Stimulated activated CD4-positive, alpha-beta T cell treated with anti-CD3 and anti-CD28 coated beads, Interleukin-2, amount 100 ng/mL, for 24 hours (primary cell): ENCODE measurements around the gene STEAP3.
A peak's percentile ranks its signal among the peaks of the same experiment; 100 is the strongest.

Source experiments
- DNase-seq, 2 donors: peaks; one replicate each; pipeline ENCODE4 v3.0.0-alpha.2; 2020

The STEAP3 gene

GRCh38 chr2:119223521-119224390 is at the start of gene STEAP3:
TSS of gene STEAP3 (plus strand) at chr2:119223834. CDS start at chr2:119231013, 7,179 bp downstream.
- DNase-seq, result peak in 1 of 2 donors; percentile 12

GRCh38 chr2:119174216-119174992 is 49.2 kb upstream of the STEAP3 start:
- peak; percentile 69 to 71 for DNase-seq

DNA sequence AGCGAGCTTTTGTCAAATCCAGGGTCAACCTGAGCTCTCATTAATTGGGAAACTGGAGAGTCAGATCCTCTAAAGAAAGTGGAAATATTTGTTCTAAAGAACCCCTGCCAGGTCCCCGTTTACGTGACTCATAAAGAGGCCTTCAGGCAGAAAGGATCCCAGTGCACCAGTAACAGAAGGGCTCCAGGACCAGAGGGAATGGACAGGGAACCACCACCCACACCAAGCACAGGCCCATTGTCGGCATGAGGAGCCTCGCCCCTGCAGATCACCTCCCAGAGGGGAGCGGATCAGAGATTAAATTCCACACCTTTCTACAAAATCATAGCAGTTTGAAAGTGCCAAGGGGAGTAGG is 48.7 kb upstream of the STEAP3 start:
- no peak for DNase-seq

DNA sequence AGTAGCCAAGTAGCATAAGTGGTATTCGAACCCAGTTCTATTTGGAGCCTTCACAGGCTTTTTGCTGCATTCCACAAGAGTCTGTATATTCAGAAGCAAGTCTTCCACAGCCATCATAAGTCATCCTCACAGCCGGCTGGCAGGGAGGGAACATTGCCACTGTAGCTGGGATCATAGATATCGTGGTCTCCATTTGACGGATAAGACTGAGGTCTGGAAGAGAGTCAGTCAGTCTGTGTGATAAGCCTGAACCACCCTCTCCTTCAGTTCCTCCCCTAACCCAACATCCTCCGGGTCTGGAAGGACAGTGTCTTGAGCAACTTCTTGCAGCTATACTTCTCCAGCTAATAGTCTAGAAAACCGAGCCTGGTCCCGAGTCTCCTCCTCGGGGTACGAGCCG is 48.1 kb upstream of the STEAP3 start:
- DNase-seq, result no peak

GRCh38 chr2:119177171-119177837 is 46.3 kb upstream of the STEAP3 start:
- no peak for DNase-seq

DNA sequence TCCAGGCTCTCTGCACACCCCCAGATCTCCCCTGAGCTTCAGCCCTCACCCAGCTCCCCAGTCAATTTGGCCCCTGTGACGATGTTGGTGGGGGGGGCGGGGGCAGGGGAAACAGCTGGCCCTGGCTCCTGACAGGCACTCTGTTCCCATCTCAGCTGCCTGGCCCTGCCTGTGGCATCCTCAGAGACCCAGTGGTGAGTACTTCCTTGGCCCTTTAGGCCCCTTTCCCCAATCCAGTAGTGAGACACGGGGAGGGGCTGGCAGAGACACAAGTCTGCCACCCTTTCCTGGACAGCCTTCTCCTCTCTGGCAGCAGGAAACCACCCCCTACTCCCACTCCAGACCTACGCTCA is 45.8 kb upstream of the STEAP3 start:
- DNase-seq, result no peak

- DNase-seq, result no peak
Observed at GRCh38 chr2:119178776-119179175, 44.9 kb upstream of the STEAP3 start.

DNA sequence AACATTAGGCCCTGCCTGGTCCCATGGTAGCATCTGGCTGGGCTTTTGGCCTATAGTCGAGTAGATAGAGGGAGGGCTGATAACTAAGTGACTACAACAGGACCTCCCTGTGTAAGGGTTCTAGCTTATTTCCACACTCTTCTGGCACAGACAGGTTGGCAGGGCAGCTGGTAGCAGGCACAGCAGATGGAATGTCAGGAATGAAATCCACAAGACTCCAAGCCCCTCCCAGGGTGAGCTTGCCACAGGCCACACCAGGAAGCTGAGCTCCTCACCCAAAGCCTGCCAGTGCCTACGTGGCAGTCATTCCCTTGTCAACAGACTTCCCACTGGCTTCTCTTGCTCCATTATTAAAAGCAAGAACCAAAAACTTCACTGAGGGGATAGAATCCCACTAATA is 44.4 kb upstream of the STEAP3 start:
- DNase-seq, result no peak

- DNase-seq, result no peak
Observed at GRCh38 chr2:119179991-119180390, 43.6 kb upstream of the STEAP3 start.

DNA sequence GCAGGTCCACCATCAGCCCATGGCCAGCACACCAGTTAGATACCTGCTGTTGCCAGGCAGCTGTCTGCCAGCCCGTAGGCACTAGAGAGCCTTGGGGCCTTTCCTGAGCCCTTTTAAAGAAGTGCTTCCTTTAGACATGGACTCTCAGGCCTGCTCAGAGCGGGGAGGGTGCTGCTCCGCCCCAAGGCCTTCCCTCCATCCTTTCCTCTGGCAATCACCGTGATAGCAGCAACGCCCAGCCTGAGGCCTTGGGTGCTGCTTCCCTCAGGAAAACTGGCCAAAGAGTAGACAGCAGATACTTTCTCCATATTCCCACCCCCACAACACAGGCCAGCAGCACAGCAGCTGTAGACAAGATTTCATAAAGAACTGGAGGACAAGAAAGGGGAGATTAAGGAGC is 42.7 kb upstream of the STEAP3 start:
- no peak for DNase-seq

GRCh38 chr2:119181391-119181790 is 42.2 kb upstream of the STEAP3 start:
- DNase-seq, result no peak

DNA sequence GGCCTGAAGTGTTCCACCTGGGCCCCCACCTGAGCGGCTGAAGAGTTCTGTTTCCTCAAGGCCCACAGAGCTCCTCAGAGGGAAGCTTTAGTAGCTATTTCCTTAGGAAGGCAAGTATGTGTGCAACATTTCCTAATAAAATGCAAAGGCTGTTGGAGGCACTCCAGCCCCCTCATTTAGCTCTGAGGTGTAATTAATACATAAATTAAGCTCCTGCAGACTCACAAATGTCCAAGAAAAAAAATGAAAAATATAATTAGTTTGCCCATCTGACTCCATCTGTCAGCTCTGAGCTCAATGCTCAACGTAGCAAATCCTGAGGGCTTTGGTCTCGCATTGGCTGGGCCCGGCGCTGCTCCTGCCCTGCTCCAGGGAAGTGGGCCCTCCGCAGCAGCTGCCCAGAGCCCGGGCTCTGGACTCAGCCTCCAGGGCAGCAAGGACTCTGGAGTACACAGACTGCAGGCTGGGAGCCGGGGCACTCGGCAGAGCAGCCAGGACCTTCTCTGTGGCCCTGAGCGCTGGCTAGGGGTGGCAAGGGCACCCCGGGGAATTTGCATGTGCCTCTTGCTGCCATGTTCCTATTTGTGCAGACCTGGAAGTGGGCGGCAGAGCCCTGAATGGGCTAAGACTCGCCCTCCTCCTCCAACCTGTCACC is 41.7 kb upstream of the STEAP3 start:
- DNase-seq, result no peak

DNA sequence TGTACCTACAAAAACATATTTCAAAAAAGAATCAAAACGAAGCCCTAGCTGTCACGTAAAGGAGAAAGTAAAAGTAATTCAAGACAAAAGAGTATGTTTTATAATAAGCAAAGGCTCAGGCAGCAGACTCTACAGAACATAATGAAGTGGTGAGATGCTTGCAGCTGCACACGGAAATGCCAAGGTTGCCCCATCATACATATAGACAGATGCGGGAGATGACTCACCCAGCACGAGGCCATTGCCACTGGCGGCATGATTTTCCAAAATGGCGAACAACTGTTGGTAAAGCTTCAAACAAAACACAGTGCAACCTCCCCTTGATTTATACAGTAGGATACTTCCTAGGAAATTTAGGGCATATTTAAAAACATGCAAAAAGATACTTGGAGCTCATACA is 39.1 kb upstream of the STEAP3 start:
- DNase-seq, result no peak

DNA sequence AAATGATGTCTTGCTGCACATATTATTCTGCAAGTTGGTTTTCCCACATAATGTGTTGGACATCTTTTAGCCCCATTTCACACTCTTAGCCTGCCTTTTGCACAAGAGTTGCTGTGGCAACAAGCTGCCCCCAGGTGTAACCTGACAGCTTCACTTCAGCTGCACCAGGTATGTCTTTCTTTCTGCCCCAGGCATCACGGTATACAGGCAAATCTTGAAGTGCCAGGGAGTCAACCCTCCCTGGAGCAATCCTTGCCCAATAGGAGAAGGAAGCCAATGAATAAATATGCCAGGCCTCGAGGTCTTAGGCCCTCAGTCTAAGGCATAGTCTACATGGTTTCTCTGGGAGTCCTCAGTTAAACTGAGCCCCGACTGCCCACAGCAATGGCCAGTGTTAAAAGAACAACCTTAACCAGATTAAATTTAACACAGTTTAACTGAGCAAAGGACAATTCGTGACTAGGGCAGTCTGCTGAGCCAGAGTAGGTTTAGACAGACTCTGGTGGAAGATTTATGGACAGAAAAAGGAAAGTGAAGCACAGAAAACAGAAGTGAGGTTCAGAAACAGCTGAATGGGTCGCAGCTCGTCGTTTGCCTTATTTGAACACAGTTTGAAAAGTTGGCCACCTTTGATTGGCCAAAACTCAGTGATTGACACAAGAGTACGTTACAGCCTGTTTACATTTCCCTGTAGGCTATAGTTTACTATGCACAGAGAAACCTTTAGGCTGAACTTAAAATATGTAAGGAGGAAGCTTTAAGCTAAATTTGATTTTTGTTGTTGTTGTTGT is 33.1 kb upstream of the STEAP3 start:
- DNase-seq, result no peak

GRCh38 chr2:119192893-119193292 is 30.7 kb upstream of the STEAP3 start:
- no peak for DNase-seq

GRCh38 chr2:119195001-119195400 is 28.6 kb upstream of the STEAP3 start:
- DNase-seq, result no peak

GRCh38 chr2:119195887-119196286 is 27.7 kb upstream of the STEAP3 start:
- no peak for DNase-seq

DNA sequence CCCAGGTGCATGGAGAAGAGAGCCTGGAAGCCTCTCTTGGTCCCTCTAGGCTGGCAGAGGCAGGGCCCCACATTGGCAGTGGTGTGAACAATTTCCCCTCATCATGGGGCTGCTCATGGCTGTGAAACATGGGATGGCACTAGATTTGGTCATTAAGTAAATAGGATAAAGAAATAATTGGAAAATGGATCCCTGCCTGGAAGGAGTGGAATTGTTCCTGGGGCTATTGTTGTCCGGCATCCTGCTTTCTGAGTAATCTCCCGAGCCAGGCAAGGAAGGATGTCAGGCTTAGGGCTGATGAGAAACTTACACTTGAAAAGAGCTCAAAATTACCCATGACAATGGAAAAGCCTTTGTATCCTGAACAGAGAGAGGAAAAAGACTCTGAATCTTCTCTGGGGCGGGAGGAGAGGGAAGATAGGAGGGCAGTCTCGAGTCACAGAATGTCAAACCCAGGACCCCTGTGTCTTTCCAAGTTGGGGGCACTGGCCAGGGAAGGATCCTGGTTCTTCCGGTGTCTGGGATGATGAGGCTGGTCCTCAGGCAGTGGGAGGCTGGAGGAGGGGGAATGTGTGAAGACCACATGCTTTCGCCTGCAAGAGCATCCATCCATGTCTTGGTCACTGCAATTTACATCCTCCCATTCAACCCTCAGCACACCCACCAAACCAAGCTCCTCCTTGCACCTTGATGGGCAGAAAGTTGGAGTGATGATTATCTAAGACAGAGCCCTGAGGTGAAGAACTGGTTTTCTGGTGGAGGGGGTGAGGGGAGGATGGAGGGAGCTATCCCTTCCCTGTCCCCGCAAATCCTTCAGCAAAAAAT is 27.1 kb upstream of the STEAP3 start:
- DNase-seq, result no peak

- DNase-seq, result no peak
Observed at GRCh38 chr2:119197126-119197405, 26.6 kb upstream of the STEAP3 start.

GRCh38 chr2:119197529-119198239 is 25.9 kb upstream of the STEAP3 start:
- DNase-seq, result no peak

- DNase-seq, result no peak
Observed at GRCh38 chr2:119198240-119198840, 25.3 kb upstream of the STEAP3 start.
